Activated CD4-positive, CD25-positive, alpha-beta regulatory T cell treated with anti-CD3 and anti-CD28 coated beads, Interleukin-2, amount 50 U/mL, for 24 hours (primary cell): Measurements from ENCODE around the gene ADGRD1.

Experiments used
- ATAC-seq, 2 donors: fragments of 150-1000 bp; cut with Tn5 transposase; one replicate each; pipeline ENCODE4 v1.10.0; 2021; ENCODE audit warnings: mild to moderate bottlenecking in 1 of 2, moderate library complexity in 1 of 2

Gene ADGRD1

GRCh38 chr12:131176266-131176665 is 222.6 kb downstream of the ADGRD1 start:
- no peak for ATAC-seq

- ATAC-seq = no peak
These were observed 223.2 kb downstream of the ADGRD1 start for GRCh38 chr12:131176926-131177325.

GRCh38 chr12:131177599-131177998 is 223.9 kb downstream of the ADGRD1 start:
- ATAC-seq = no peak

- no peak for ATAC-seq
These were observed 233.9 kb downstream of the ADGRD1 start for GRCh38 chr12:131187602-131188001.

- ATAC-seq = no peak
These were observed 234.7 kb downstream of the ADGRD1 start for GRCh38 chr12:131188131-131189050.

GRCh38 chr12:131189781-131190180 is 236.1 kb downstream of the ADGRD1 start:
- ATAC-seq = no peak

GRCh38 chr12:131190965-131191364 is 237.3 kb downstream of the ADGRD1 start:
- ATAC-seq = no peak
